K562 (cell line): ENCODE data around the gene CD151. TPM values are rescaled to one million over a fixed set of nuclear protein-coding genes. Genes with fewer than 3 reads are reported as not detected.

Source experiments
- ELF1 ChIP-seq: fragments of 200-800 bp; sonication (Bioruptor generic); IDR thresholded peaks from 2 replicates; pipeline ENCODE4 v1.6.1; 2016; ENCODE audit warnings: missing genetic modification characterization, missing compliant biosample characterization
- GABPA ChIP-seq: fragments of 200-800 bp; sonication (Bioruptor generic); conservative IDR thresholded peaks from 2 replicates; pipeline ENCODE4 v1.6.1; 2016; ENCODE audit warnings: low read depth, missing genetic modification characterization, missing compliant biosample characterization
- HEY1 ChIP-seq: fragments of 250-450 bp; sonication (Bioruptor Pico); IDR thresholded peaks from 2 replicates; pipeline ENCODE4 v1.5.0; 2020; ENCODE audit warnings: mild to moderate bottlenecking, moderate library complexity, borderline replicate concordance
- HMGN3 ChIP-seq: IDR thresholded peaks from 2 replicates; pipeline ENCODE4 v1.6.1; 2011; ENCODE audit warnings: borderline replicate concordance, low read depth, mild to moderate bottlenecking, mixed read lengths, low read length; ENCODE audit not compliant: insufficient read length; ENCODE audit errors: extremely low read depth
- HOXB6 ChIP-seq: fragments of 250-450 bp; sonication (Bioruptor Pico); IDR thresholded peaks from 2 replicates; pipeline ENCODE4 v1.5.1; 2022; ENCODE audit warnings: mild to moderate bottlenecking, borderline replicate concordance
- MYBL2 ChIP-seq, 2 experiments: fragments of 450-650 bp in 1 of 2; sonication (generic) in 1 of 2; formaldehyde crosslinking in 1 of 2; IDR thresholded peaks; 2 replicates each; pipeline versions ENCODE4 v1.6.1 to v1.8.1; 2017 to 2022; ENCODE audit warnings: borderline replicate concordance in 1 of 2, inconsistent platforms in 1 of 2, low read depth in 1 of 2, mild to moderate bottlenecking in 1 of 2, missing genetic modification reagents in 1 of 2, moderate library complexity in 1 of 2
- NCOA4 ChIP-seq: fragments of 450-650 bp; IDR thresholded peaks from 2 replicates; pipeline ENCODE4 v1.6.1; 2018; ENCODE audit warnings: mild to moderate bottlenecking; ENCODE audit not compliant: partially characterized antibody
- NR2F6 ChIP-seq: fragments of 450-650 bp; formaldehyde crosslinking; IDR thresholded peaks from 2 replicates; pipeline ENCODE4 v1.4.0; 2020; ENCODE audit warnings: mild to moderate bottlenecking
- NRF1 ChIP-seq, 2 experiments: fragments of 450-650 bp; IDR thresholded peaks in 1 of 2; conservative IDR thresholded peaks in 1 of 2; 2 replicates each; pipeline ENCODE4 v1.6.1; 2014; ENCODE audit warnings: mild to moderate bottlenecking in 2 of 2
- RBM22 ChIP-seq: fragments of 200-400 bp; formaldehyde crosslinking; IDR thresholded peaks from 2 replicates; pipeline ENCODE4 v1.6.1; 2018; ENCODE audit warnings: low read length, low read depth; ENCODE audit not compliant: poor library complexity, severe bottlenecking
- SIN3B ChIP-seq: fragments of 450-650 bp; IDR thresholded peaks from 2 replicates; pipeline ENCODE4 v1.6.1; 2017; ENCODE audit warnings: low read depth, mild to moderate bottlenecking, moderate library complexity
- ZNF778 ChIP-seq: fragments of 450-650 bp; formaldehyde crosslinking; IDR thresholded peaks from 2 replicates; pipeline ENCODE4 v1.4.0; 2020; ENCODE audit warnings: mild to moderate bottlenecking, moderate library complexity
- polyA plus RNA-seq, 8 experiments: library from polyadenylated mRNA; depleted of rRNA in 4 of 8; stranded (reverse) in 5 of 8; unstranded in 3 of 8; fragments of >200 nt; fragmentation: Nextera tagmentation in 2 of 8; fragmentation: Illumina TruSeq in 1 of 8; extraction: Ambion mirVana in 2 of 8; extraction: Trizol in 1 of 8; gene quantifications; 2 replicates each; pipeline versions ENCODE4 v1.2.1 to v1.2.3, GENCODE V29; 2011 to 2014; ENCODE audit warnings: inconsistent platforms in 1 of 8, missing spikeins in 1 of 8
- total RNA-seq, 7 experiments: library from RNA; depleted of rRNA in 6 of 7; stranded (reverse); fragments of >200 nt in 6 of 7; fragmentation: Illumina TruSeq in 2 of 7; extraction: Trizol in 2 of 7; gene quantifications; 2 replicates each; pipeline versions ENCODE4 v1.2.1 to v1.2.3, GENCODE V29; 2011 to 2021; ENCODE audit warnings: low replicate concordance in 1 of 7
- TF ChIP-seq, protein P1 (sequence below): sonication (generic); formaldehyde crosslinking; IDR thresholded peaks from 2 replicates; pipeline ENCODE4 v1.8.0; 2022; ENCODE audit warnings: mild to moderate bottlenecking, missing genetic modification reagents
- TF ChIP-seq, protein P2 (sequence below): IDR thresholded peaks from 2 replicates; pipeline ENCODE4 v1.6.1; 2011; ENCODE audit warnings: borderline replicate concordance, low read depth, mild to moderate bottlenecking, moderate library complexity, low read length; ENCODE audit not compliant: insufficient read depth, poor library complexity, severe bottlenecking
- TF ChIP-seq, protein P3 (sequence below): fragments of 250-450 bp; sonication (Bioruptor Pico); IDR thresholded peaks from 2 replicates; pipeline ENCODE4 v1.5.1; 2021; ENCODE audit warnings: mild to moderate bottlenecking

CD151 gene
- total and polyA plus RNA-seq, 9 of the 15 experiments (the other 6 are each of a cell fraction or from before 2014, with no cell fraction given): 2.3 to 187 (median 140) TPM

DNA sequence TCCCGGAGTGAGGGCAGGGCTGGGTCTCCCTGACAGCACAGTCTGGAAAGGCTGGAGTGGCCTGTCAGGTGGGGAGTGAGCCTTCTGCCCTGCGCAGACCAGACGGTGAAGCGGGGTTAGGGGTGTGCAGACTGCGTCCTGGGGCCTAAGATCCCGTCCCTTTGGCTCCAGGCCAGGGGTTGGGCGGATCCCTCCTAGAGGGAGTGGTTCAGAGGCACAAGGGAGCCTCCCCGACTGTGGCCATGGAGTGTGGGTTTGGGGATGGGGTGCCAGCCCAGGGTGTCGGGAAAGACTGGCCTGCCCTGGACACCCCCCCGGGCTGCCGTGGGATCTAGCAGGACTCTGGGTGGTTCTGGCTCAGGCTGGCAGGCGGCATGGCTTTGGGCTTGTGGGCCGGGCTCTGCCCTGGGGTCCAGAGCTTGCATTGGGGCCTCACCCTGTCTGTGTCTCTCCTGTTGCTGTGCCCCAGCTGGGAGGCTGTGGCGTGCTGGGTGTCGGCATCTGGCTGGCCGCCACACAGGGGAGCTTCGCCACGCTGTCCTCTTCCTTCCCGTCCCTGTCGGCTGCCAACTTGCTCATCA, 29.4 kb downstream of the CD151 start (continued):
- TF ChIP-seq GABPA (no peak), SIN3B (0 out of 2 replicates have a peak, but pooled peaks have one; percentile 11), HMGN3 (peak; percentile 17), NR2F6 (no peak), HOXB6 (no peak), HEY1 (CRISPR knock-in tag) (no peak), ELF1 (tag) (no peak), RBM22 (peak; percentile 68), MYBL2 (IDR thresholded peaks at IDR 0.05; ENCODE audit: low read depth) (no peak), MYBL2 (CRISPR knock-in tag; IDR thresholded peaks at IDR 0.05; ENCODE audit: borderline replicate concordance) (no peak), ZNF778 (CRISPR knock-in tag) (no peak), NCOA4 (no peak), NRF1 (conservative IDR thresholded peaks at IDR 0.05 in 1 of 2, IDR thresholded peaks at IDR 0.05 in 1 of 2) (peak; percentile 66 to 73)
- TF ChIP-seq, protein P1, sequence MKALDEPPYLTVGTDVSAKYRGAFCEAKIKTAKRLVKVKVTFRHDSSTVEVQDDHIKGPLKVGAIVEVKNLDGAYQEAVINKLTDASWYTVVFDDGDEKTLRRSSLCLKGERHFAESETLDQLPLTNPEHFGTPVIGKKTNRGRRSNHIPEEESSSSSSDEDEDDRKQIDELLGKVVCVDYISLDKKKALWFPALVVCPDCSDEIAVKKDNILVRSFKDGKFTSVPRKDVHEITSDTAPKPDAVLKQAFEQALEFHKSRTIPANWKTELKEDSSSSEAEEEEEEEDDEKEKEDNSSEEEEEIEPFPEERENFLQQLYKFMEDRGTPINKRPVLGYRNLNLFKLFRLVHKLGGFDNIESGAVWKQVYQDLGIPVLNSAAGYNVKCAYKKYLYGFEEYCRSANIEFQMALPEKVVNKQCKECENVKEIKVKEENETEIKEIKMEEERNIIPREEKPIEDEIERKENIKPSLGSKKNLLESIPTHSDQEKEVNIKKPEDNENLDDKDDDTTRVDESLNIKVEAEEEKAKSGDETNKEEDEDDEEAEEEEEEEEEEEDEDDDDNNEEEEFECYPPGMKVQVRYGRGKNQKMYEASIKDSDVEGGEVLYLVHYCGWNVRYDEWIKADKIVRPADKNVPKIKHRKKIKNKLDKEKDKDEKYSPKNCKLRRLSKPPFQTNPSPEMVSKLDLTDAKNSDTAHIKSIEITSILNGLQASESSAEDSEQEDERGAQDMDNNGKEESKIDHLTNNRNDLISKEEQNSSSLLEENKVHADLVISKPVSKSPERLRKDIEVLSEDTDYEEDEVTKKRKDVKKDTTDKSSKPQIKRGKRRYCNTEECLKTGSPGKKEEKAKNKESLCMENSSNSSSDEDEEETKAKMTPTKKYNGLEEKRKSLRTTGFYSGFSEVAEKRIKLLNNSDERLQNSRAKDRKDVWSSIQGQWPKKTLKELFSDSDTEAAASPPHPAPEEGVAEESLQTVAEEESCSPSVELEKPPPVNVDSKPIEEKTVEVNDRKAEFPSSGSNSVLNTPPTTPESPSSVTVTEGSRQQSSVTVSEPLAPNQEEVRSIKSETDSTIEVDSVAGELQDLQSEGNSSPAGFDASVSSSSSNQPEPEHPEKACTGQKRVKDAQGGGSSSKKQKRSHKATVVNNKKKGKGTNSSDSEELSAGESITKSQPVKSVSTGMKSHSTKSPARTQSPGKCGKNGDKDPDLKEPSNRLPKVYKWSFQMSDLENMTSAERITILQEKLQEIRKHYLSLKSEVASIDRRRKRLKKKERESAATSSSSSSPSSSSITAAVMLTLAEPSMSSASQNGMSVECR (CRISPR knock-in tag): no peak
- TF ChIP-seq, protein P2, sequence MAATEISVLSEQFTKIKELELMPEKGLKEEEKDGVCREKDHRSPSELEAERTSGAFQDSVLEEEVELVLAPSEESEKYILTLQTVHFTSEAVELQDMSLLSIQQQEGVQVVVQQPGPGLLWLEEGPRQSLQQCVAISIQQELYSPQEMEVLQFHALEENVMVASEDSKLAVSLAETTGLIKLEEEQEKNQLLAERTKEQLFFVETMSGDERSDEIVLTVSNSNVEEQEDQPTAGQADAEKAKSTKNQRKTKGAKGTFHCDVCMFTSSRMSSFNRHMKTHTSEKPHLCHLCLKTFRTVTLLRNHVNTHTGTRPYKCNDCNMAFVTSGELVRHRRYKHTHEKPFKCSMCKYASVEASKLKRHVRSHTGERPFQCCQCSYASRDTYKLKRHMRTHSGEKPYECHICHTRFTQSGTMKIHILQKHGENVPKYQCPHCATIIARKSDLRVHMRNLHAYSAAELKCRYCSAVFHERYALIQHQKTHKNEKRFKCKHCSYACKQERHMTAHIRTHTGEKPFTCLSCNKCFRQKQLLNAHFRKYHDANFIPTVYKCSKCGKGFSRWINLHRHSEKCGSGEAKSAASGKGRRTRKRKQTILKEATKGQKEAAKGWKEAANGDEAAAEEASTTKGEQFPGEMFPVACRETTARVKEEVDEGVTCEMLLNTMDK: no peak
- TF ChIP-seq, protein P3, sequence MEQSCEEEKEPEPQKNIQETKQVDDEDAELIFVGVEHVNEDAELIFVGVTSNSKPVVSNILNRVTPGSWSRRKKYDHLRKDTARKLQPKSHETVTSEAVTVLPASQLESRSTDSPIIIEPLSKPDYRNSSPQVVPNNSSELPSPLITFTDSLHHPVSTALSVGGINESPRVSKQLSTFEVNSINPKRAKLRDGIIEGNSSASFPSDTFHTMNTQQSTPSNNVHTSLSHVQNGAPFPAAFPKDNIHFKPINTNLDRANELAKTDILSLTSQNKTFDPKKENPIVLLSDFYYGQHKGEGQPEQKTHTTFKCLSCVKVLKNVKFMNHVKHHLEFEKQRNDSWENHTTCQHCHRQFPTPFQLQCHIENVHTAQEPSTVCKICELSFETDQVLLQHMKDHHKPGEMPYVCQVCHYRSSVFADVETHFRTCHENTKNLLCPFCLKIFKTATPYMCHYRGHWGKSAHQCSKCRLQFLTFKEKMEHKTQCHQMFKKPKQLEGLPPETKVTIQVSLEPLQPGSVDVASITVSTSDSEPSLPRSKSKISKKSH (CRISPR knock-in tag): no peak
